GM12864 (cell line): ENCODE results near the gene MAD1L1.
"Not testable (repeated sequence)": the region's sequence is repeated elsewhere in the genome, so short reads cannot be mapped to it uniquely, and the experiment has no call there.

Experiments used
- DNase-seq: peaks from one replicate; pipeline ENCODE4 v3.0.0-alpha.2; 2011; ENCODE audit warnings: low read depth
- H3K4me3 ChIP-seq: 2 replicates; pipeline ENCODE4 v1.5.1; 2011; ENCODE audit warnings: mild to moderate bottlenecking, low read depth, low read length, control low read depth
- CTCF ChIP-seq: IDR thresholded peaks from 2 replicates; pipeline ENCODE4 v1.5.1; 2011; ENCODE audit warnings: low read depth, mild to moderate bottlenecking, moderate library complexity, low read length, control low read depth, inconsistent platforms; ENCODE audit errors: missing control alignments

MAD1L1 gene

GRCh38 chr7:1819259-1819841 is 413.4 kb downstream of the MAD1L1 start:
- no peak overlapping the region for H3K4me3 ChIP-seq
- no peak for TF ChIP-seq CTCF
- DNase-seq = no peak

GRCh38 chr7:1818575-1819258 is 414.0 kb downstream of the MAD1L1 start:
- DNase-seq = no peak
- no peak for TF ChIP-seq CTCF
- no peak overlapping the region for H3K4me3 ChIP-seq

GRCh38 chr7:1817061-1817712 is 415.6 kb downstream of the MAD1L1 start:
- TF ChIP-seq CTCF = no peak
- H3K4me3 ChIP-seq = no peak overlapping the region
- no peak for DNase-seq

- H3K4me3 ChIP-seq, DNase-seq: not testable (repeated sequence)
These were observed 416.3 kb downstream of the MAD1L1 start for GRCh38 chr7:1816451-1816850.

- not testable (repeated sequence) for H3K4me3 ChIP-seq
These were observed 417.0 kb downstream of the MAD1L1 start for GRCh38 chr7:1815551-1816281.

GRCh38 chr7:1815051-1815481 is 417.7 kb downstream of the MAD1L1 start:
- no peak for DNase-seq
- H3K4me3 ChIP-seq = no peak overlapping the region
- TF ChIP-seq CTCF = no peak

More at GRCh38 chr7:1815551-1816281, 417.0 kb downstream of the MAD1L1 start:
- not testable (repeated sequence) for DNase-seq

- no peak for TF ChIP-seq CTCF
- DNase-seq = no peak
- H3K4me3 ChIP-seq = no peak overlapping the region
These were observed 418.5 kb downstream of the MAD1L1 start for GRCh38 chr7:1814089-1814811.
